Liver (tissue), 9 donors: ENCODE data around the gene FGD4. TPM values are rescaled to one million over a fixed set of nuclear protein-coding genes. Genes with fewer than 3 reads are reported as not detected.

Experiments used
- DNase-seq: peaks from one replicate; pipeline ENCODE4 v3.0.0-alpha.2; 2017; ENCODE audit warnings: low spot score
- H3K27ac ChIP-seq, 2 donors: one replicate each; pipeline ENCODE4 v1.7.0; 2013; ENCODE audit warnings: inconsistent platforms in 2 of 2, low read length in 2 of 2, control low read depth in 1 of 2, low read depth in 1 of 2, mild to moderate bottlenecking in 1 of 2
- H3K27me3 ChIP-seq, 4 donors: one replicate each; pipeline versions ENCODE4 v1.6.1 to v1.7.0; 2013; ENCODE audit warnings: low read length in 3 of 4, inconsistent platforms in 1 of 4, mild to moderate bottlenecking in 1 of 4, moderate library complexity in 1 of 4; ENCODE audit not compliant: control insufficient read depth in 4 of 4, insufficient read depth in 4 of 4
- H3K36me3 ChIP-seq, 4 donors: one replicate each; pipeline versions ENCODE4 v1.6.1 to v1.7.0; 2013; ENCODE audit warnings: low read length in 3 of 4, mild to moderate bottlenecking in 3 of 4, low read depth in 1 of 4, moderate library complexity in 1 of 4; ENCODE audit not compliant: control insufficient read depth in 4 of 4, insufficient read depth in 3 of 4
- H3K4me1 ChIP-seq, 4 donors: one replicate each; pipeline versions ENCODE4 v1.6.1 to v1.7.0; 2013; ENCODE audit warnings: low read length in 3 of 4, mild to moderate bottlenecking in 3 of 4, moderate library complexity in 1 of 4; ENCODE audit not compliant: control insufficient read depth in 4 of 4, insufficient read depth in 4 of 4
- H3K4me3 ChIP-seq, 3 donors: one replicate each; pipeline versions ENCODE4 v1.6.1 to v1.7.0; 2013; ENCODE audit warnings: low read length in 3 of 3, control low read depth in 1 of 3, low read depth in 1 of 3, mild to moderate bottlenecking in 1 of 3
- H3K9ac ChIP-seq, 2 donors: one replicate each; pipeline ENCODE4 v1.7.0; 2013; ENCODE audit warnings: low read length in 2 of 2, mild to moderate bottlenecking in 2 of 2, moderate library complexity in 2 of 2, control low read depth in 1 of 2, low read depth in 1 of 2
- H3K9me3 ChIP-seq, 4 donors: one replicate each; pipeline versions ENCODE4 v1.6.1 to v1.7.0; 2013; ENCODE audit warnings: low read length in 3 of 4; ENCODE audit not compliant: control insufficient read depth in 4 of 4
- EGR1 ChIP-seq, 2 donors: IDR thresholded peaks; 2 replicates each; pipeline ENCODE4 v1.6.1; 2016 to 2018; ENCODE audit warnings: antibody characterized with exemption in 2 of 2, low read depth in 2 of 2
- FOXA1 ChIP-seq: IDR thresholded peaks from 2 replicates; pipeline ENCODE4 v1.6.1; 2016; ENCODE audit warnings: antibody characterized with exemption
- GABPA ChIP-seq, 2 donors: IDR thresholded peaks in 1 of 2; conservative IDR thresholded peaks in 1 of 2; 2 replicates each; pipeline ENCODE4 v1.6.1; 2016; ENCODE audit warnings: antibody characterized with exemption in 2 of 2, mild to moderate bottlenecking in 1 of 2, moderate library complexity in 1 of 2
- JUND ChIP-seq, 2 donors: IDR thresholded peaks; 2 replicates each; pipeline ENCODE4 v1.6.1; 2016; ENCODE audit warnings: antibody characterized with exemption in 2 of 2
- NR2F2 ChIP-seq: IDR thresholded peaks from 2 replicates; pipeline ENCODE4 v1.6.1; 2016; ENCODE audit warnings: antibody characterized with exemption
- RAD21 ChIP-seq, 2 donors: IDR thresholded peaks; 2 replicates each; pipeline ENCODE4 v1.6.1; 2016; ENCODE audit warnings: antibody characterized with exemption in 2 of 2, mild to moderate bottlenecking in 2 of 2
- RXRA ChIP-seq, 2 donors: IDR thresholded peaks; 2 replicates each; pipeline ENCODE4 v1.6.1; 2017 to 2018; ENCODE audit warnings: antibody characterized with exemption in 2 of 2, mild to moderate bottlenecking in 1 of 2
- TAF1 ChIP-seq: conservative IDR thresholded peaks from 2 replicates; pipeline ENCODE4 v1.6.1; 2016; ENCODE audit warnings: antibody characterized with exemption, mild to moderate bottlenecking
- YY1 ChIP-seq: IDR thresholded peaks from 2 replicates; pipeline ENCODE4 v1.6.1; 2016; ENCODE audit warnings: antibody characterized with exemption, mild to moderate bottlenecking
- polyA plus RNA-seq, 2 donors: library from polyadenylated mRNA; stranded (reverse) in 1 of 2; unstranded in 1 of 2; fragments of 200-250 nt in 1 of 2; fragments of >200 nt in 1 of 2; fragmentation: Nextera tagmentation in 1 of 2; extraction: Ambion mirVana in 1 of 2; gene quantifications; one replicate each; pipeline versions ENCODE4 v1.2.1 to v1.2.3, GENCODE V29; 2013 to 2015
- total RNA-seq, 2 donors: library from RNA; depleted of rRNA; stranded (reverse); fragments of >200 nt; gene quantifications; one replicate each; pipeline ENCODE4 v1.2.3, GENCODE V29; 2014
- TF ChIP-seq, protein P1 (sequence below): IDR thresholded peaks from 2 replicates; pipeline ENCODE4 v1.6.1; 2016; ENCODE audit warnings: antibody characterized with exemption, mild to moderate bottlenecking
- TF ChIP-seq, protein P2 (sequence below): fragments of 150-350 bp; IDR thresholded peaks from 2 replicates; pipeline ENCODE4 v1.5.1; 2017; ENCODE audit warnings: improper control_type of control experiment, low read depth, low read length; ENCODE audit not compliant: missing input control
- TF ChIP-seq, protein P3 (sequence below): IDR thresholded peaks from 2 replicates; pipeline ENCODE4 v1.6.1; 2016; ENCODE audit warnings: antibody characterized with exemption
- TF ChIP-seq, protein P4 (sequence below): IDR thresholded peaks from 2 replicates; pipeline ENCODE4 v1.6.1; 2016; ENCODE audit warnings: antibody characterized with exemption
- TF ChIP-seq, protein P5 (sequence below): IDR thresholded peaks from 2 replicates; pipeline ENCODE4 v1.6.1; 2016; ENCODE audit warnings: antibody characterized with exemption
- donor health status: healthy.
- donor health status: healthy.
- donor health status: healthy.
- donor health status: healthy.
- donor health status: healthy.

The FGD4 gene
- total and polyA plus RNA-seq, 4 donors: 3.8 to 26.4 (median 9.0) TPM

DNA sequence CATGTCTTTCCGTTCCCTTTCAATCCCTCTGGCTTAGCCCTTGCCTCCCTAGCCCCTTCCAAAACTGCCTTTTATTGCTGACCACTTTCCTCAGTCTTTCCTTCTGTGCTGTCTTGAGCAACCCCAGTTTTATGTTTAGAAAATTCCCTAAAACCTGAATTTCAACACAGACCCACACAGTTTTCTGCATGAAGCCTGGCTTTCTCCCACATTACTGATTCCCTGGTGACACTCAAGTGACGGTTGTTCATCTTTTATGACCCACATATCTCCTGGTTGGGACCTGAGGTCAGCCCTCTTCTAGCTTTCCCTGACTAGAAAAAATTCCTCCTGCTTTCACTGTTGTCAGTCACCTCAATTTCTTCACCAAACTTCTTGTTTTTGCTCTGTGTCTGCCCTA is 21.0 kb downstream of the FGD4 start (continued):
- TF ChIP-seq, protein P1, sequence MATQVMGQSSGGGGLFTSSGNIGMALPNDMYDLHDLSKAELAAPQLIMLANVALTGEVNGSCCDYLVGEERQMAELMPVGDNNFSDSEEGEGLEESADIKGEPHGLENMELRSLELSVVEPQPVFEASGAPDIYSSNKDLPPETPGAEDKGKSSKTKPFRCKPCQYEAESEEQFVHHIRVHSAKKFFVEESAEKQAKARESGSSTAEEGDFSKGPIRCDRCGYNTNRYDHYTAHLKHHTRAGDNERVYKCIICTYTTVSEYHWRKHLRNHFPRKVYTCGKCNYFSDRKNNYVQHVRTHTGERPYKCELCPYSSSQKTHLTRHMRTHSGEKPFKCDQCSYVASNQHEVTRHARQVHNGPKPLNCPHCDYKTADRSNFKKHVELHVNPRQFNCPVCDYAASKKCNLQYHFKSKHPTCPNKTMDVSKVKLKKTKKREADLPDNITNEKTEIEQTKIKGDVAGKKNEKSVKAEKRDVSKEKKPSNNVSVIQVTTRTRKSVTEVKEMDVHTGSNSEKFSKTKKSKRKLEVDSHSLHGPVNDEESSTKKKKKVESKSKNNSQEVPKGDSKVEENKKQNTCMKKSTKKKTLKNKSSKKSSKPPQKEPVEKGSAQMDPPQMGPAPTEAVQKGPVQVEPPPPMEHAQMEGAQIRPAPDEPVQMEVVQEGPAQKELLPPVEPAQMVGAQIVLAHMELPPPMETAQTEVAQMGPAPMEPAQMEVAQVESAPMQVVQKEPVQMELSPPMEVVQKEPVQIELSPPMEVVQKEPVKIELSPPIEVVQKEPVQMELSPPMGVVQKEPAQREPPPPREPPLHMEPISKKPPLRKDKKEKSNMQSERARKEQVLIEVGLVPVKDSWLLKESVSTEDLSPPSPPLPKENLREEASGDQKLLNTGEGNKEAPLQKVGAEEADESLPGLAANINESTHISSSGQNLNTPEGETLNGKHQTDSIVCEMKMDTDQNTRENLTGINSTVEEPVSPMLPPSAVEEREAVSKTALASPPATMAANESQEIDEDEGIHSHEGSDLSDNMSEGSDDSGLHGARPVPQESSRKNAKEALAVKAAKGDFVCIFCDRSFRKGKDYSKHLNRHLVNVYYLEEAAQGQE: no peak
- no peak for TF ChIP-seq YY1

DNA sequence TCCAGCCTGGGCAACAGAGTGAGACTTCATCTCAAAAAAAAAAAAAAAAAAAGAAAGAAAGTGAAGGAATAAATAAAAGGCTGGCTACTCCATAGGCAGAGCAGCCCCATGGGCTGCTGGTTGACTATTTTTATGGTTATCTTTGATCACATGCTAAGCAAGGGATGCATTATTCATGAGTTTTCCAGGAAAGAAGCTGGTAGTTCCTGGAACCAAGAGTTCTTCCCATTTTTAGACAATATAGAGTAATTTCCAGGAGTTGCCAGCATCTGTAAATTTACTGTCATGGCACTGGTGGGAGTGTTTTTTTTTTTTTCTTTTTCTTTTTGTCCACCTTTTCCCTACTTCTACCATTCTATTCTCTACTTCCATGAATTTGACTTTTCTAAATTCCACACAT is 24.2 kb downstream of the FGD4 start:
- Histone ChIP-seq H3K36me3 (no peaks in the 10 kb centered on the region), H3K4me1 (no peaks in the 10 kb centered on the region), H3K9me3 (no peaks in the 10 kb centered on the region), H3K4me3 (no peak overlapping the region), H3K9ac (no peak overlapping the region), H3K27ac (no peak overlapping the region), H3K27me3 (no peaks in the 10 kb centered on the region)
- DNase-seq: no peak
- TF ChIP-seq GABPA (IDR thresholded peaks at IDR 0.05 in 1 of 2, conservative IDR thresholded peaks at IDR 0.05 in 1 of 2) (no peak), JUND (IDR thresholded peaks at IDR 0.05) (no peak), NR2F2 (no peak), EGR1 (IDR thresholded peaks at IDR 0.05; ENCODE audit: low read depth in 2 of 2) (no peak), FOXA1 (no peak), RXRA (IDR thresholded peaks at IDR 0.05) (no peak), YY1 (no peak), RAD21 (IDR thresholded peaks at IDR 0.05) (no peak), TAF1 (no peak)
- TF ChIP-seq, protein P2, sequence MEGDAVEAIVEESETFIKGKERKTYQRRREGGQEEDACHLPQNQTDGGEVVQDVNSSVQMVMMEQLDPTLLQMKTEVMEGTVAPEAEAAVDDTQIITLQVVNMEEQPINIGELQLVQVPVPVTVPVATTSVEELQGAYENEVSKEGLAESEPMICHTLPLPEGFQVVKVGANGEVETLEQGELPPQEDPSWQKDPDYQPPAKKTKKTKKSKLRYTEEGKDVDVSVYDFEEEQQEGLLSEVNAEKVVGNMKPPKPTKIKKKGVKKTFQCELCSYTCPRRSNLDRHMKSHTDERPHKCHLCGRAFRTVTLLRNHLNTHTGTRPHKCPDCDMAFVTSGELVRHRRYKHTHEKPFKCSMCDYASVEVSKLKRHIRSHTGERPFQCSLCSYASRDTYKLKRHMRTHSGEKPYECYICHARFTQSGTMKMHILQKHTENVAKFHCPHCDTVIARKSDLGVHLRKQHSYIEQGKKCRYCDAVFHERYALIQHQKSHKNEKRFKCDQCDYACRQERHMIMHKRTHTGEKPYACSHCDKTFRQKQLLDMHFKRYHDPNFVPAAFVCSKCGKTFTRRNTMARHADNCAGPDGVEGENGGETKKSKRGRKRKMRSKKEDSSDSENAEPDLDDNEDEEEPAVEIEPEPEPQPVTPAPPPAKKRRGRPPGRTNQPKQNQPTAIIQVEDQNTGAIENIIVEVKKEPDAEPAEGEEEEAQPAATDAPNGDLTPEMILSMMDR: no peak
- TF ChIP-seq, protein P1: no peak
- TF ChIP-seq, protein P3, sequence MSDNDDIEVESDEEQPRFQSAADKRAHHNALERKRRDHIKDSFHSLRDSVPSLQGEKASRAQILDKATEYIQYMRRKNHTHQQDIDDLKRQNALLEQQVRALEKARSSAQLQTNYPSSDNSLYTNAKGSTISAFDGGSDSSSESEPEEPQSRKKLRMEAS: no peak
- TF ChIP-seq, protein P4, sequence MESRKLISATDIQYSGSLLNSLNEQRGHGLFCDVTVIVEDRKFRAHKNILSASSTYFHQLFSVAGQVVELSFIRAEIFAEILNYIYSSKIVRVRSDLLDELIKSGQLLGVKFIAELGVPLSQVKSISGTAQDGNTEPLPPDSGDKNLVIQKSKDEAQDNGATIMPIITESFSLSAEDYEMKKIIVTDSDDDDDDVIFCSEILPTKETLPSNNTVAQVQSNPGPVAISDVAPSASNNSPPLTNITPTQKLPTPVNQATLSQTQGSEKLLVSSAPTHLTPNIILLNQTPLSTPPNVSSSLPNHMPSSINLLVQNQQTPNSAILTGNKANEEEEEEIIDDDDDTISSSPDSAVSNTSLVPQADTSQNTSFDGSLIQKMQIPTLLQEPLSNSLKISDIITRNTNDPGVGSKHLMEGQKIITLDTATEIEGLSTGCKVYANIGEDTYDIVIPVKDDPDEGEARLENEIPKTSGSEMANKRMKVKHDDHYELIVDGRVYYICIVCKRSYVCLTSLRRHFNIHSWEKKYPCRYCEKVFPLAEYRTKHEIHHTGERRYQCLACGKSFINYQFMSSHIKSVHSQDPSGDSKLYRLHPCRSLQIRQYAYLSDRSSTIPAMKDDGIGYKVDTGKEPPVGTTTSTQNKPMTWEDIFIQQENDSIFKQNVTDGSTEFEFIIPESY: no peak
- TF ChIP-seq, protein P5, sequence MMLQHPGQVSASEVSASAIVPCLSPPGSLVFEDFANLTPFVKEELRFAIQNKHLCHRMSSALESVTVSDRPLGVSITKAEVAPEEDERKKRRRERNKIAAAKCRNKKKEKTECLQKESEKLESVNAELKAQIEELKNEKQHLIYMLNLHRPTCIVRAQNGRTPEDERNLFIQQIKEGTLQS: no peak
